NT2/D1 (cell line): ENCODE results near the gene NFS1.

ENCODE experiments used
- SUZ12 ChIP-seq: IDR thresholded peaks from 2 replicates; pipeline ENCODE4 v1.6.1; 2011; ENCODE audit not compliant: insufficient read length, insufficient read depth; ENCODE audit errors: extremely low read depth
- ZNF274 ChIP-seq: IDR thresholded peaks from 2 replicates; pipeline ENCODE4 v1.6.1; 2011; ENCODE audit warnings: mild to moderate bottlenecking, low read depth, low read length

- no peak for TF ChIP-seq ZNF274
- no peak for TF ChIP-seq SUZ12
Observed at GRCh38 chr20:35737865-35738333, 38.7 kb upstream of the NFS1 start.
